NCI-H1092 (cell line): ENCODE measurements around the gene LCMT1.
A peak's percentile ranks its signal among the peaks of the same experiment; 100 is the strongest.
"Not testable (repeated sequence)": the region's sequence is repeated elsewhere in the genome, so short reads cannot be mapped to it uniquely, and the experiment has no call there.

Source experiments
- DNase-seq: peaks from one replicate; lab custom pipeline; 2025; lab: John Stamatoyannopoulos, UW

LCMT1 gene

DNA sequence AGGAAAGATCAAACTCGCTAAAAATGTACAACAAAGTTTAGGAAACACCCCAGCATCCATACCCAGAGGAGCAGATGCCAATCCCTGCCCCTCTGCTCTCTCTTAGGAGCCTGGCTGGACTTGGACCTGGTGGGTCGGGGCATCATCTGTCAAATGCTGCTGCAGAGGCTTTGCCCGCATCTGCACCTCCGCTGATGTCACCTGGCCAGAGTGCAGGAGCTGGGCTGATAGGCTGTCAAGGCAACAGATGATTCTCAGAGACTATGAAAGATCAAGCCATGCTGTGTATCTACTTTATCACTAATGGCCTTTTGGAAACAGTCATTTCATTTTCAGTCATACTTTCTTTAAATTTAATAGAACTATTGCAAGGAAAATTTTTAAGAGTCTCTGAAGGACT lies 15.9 kb upstream of the LCMT1 start:
- DNase-seq, result no peak

DNA sequence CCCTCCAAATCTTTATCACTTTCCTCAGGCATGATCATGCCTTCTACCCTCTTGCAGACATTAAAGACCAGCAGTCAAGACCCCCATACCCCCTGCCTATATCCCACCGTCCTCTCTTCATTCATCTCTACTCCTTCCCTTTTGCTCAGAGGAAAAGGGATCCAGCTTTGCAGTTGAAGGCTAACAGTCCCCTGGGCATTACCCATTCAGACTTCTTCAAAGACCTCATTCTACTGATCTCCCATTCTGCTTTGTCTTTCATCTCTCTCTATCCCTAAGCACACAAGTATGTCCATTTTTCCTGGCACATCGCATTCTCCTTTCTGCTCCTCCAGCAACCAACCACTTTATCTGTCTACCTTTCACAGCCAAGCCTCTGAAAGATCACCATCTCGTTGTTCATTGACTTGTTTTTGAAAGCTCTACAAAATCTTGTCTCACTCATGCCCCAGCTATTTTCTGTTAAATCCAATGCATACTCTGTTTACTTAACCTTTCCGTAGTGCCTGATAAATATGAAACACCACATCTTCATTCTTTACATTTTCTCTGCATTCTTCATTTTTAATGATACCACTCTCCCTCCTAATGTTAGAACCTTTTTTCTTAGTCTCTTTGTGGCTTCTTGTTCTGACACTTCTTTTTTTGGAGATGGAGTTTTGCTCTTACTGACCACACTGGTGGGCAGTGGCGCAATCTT lies 14.1 kb upstream of the LCMT1 start:
- DNase-seq, result no peak

DNA sequence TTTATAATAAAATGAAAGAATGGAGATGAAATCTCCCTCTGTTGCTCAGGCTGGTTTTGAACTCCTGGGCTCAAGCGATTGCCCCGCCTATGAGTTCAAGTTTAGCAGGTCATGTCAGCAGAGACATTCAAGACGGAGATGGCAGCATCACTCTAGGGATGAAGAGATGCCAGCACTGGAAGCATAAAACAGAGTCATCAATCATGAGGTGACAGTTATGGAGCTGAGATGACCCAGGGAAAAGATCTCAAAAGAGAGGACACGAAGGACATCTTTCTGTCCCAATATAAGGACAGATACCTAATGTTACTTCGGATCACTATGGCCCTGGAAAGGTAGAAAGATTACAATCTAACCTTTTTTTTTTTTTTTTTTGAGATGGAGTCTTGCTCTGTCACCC lies 11.0 kb upstream of the LCMT1 start:
- no peak for DNase-seq

DNA sequence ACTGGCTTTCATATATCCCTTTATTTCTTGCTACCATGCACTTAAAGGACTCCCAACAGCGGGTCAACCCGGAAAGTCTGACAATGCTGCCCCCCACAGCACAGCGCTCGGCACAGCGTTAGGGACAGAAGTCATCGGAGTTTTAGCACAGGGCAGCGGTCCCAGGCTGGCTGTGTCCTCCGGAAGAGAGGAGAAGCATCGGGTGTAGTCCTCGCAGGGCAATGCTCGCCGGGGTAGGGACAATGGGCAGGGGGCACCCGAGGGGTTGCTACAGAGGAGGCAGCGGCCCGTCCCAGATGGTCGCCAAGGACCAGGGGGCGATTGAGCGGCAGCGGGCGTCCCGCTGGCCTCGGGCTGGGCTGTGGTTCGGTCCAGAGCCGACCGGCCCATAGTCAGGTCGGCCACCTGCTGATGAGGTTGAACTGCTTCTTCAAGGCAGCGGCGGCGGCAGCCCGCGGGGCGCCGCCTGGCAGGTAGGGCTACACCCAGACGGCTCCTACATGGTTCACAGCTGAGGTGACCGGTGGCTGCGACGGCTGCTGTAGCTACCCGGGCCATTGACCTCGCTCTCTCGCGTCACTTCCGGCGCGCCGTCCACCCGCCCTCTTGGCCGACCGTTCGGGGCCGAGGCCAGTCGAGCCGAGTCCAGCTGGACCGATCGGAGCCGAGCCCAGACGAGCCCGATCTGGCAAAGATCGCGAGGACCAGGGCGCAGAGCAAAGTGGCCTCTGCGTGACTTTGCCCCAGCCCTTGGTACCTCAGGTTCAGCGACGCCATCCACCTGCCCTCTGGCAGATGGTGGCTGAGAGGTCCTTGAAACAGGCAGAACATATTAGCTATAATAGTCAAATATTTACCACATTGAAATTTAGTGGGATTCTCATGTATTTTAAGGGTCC lies 4.7 kb upstream of the LCMT1 start:
- peak; percentile 89 for DNase-seq

DNA sequence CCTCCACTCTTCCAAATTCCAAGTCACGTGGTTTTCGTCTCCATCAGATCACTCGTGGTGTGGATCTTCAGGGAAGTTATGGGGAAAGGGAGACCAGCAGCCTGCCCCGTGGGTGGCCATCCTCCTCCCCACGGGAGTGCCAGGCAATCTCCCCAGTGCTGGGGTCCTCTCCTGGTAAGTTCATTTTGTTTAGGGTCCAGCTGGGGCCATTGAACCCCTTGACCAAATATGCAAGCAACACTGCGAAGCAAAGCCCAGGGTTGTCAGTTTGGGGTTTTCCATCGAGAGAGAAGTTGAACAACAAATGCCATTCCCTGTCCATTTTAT lies 4.1 kb upstream of the LCMT1 start:
- DNase-seq, result no peak

DNA sequence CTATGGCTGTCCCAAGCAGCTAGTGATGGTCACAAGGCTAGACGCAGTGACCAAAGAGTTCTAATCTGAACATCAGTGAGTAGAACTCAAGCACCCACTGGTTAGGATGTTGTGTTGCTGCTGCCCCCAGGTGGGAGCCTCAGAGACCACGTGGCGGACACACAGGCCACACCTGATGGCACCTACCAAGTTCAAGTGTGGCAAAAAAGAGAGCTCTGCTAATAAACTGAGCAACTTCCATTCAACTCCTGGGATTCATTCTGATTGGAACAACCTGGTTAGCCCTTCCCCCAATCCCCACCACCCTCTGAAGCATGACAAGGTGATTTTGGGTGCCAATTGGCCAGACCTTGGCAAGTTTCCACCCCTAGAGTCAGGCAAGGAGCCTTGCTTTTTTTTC lies 3.5 kb upstream of the LCMT1 start:
- DNase-seq, result peak; percentile 7

DNA sequence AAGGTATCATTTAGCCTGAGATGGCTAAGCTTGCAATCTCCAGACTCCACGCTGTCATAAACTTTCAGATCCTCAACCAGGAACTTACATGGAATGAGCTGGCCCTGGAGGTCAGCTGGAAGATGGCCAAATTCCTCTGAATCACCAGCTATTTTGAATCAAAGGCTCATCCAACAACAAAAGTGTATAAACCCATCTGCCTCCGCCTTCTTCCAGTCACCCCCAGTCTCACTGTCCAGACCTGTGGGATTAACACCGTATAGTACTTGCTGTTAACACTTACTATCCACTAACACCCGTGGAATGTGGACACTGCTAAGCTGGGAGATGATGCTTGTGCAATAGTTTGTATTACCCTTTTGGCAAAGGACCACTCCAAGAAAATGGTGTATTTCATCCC lies 1.9 kb upstream of the LCMT1 start:
- DNase-seq, result no peak

DNA sequence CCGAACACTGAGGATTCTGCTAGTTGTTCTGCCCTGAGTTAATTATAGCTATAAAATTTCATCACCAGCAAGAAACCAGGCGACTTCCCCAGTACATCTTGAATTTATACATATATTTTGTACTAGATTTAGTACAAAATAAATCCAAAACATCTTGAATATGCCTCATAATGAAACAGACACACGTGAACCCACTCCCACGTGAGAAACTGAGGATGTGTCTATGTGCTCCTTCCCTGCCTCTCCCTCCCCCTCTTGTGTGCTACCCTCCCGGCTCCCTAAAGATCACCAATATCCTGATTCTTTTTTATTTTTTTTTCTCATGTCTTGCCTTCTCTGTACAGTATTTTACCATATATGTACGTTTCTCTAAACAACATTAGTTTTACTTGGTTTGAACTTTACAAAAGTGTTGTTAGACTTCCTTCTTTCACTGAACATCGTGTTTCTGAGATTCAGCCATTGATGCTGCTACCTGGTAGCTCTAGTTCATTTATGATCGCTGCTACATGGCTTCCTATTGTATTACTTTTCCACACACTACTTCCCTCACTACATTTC lies 1.1 kb upstream of the LCMT1 start:
- DNase-seq, result no peak

DNA sequence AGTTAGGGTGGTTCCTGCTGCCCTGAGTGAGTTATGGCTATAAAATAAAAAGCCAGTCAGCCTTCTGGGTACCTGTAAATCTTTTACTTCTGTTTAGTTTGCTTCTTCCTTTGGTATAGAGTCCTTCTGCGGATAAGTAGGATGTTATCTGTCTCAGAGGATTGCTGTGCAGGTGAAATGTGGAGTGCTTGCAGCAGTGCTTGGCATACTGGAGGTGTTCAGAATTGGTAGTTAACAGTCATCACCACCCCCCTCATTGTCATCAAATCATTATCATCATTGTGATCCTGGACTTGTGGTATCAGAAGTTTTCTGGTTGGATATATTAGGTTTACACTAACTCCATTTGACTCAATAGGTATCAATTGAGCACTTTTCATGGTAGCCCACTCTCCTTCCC lies 2.6 kb downstream of the LCMT1 start:
- no peak for DNase-seq

DNA sequence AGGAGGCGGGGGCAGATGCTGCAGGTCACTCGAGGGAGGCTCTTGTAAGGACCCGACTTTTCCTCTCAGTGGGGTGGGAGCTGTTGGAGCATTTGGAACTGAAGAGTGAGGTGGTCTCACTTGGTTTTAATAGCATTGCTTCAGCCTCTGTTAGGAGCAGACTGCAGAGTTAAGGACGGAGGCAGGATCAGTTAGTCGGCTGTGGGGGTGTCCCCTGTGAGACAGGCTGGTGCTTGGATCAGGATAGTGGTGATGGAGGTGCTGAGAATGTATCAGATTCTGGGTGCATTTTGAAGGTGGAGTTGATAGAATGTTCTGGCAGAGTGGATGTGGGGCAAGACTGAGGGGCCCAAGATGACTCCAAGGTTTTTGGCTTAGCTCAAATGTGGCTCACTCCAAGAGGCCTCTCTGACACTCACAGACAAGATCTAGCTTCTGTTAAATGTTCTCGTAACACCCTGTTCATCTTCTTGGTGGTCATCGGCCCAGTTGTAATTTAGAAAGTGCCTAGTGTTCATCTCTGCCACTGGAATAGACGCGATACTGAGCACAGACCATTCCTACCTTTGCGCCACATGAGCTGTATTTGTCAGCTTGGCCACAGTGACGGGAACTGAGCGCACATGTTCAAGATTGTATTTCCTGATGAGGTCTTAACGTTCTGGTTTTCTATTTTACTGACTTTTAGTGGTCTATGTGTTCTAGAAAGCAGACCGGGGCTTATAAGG lies 7.5 kb downstream of the LCMT1 start:
- DNase-seq, result no peak

DNA sequence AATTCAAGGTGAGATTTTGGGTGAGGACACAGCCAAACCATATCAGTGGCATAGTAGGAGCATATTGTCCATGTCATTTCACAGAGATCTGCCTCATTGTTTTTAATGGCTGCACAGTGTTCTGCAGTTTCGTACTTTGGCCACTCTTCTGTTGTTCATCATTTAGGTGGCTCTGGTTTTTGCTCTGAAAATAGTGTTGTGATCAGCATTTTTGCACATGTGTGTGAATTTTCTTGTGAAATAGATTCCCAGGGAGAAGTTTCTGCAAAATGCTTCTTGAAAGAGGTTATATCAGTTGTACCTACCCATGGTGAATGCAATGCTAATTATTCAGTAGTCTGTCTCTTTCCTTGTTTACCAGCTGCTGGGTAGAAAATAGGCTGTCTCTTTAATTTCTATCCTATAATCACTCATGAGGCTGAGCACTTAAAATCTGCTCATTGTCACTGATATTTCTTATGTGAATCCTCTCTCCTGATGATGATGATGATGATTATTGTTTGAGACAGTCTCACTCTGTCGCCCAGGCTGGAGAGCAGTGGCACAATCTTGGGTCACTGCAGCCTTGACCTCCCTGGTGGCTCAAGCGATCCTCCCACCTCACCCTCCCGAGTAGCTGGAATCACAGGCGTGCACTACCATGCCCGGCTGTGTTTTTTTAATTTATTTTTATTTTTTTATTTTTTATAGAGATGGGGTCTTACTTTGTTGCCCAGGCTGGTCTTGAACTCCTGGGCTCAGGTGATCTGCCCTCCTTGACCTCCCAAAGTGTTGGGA lies 10.5 kb downstream of the LCMT1 start:
- no peak for DNase-seq

DNA sequence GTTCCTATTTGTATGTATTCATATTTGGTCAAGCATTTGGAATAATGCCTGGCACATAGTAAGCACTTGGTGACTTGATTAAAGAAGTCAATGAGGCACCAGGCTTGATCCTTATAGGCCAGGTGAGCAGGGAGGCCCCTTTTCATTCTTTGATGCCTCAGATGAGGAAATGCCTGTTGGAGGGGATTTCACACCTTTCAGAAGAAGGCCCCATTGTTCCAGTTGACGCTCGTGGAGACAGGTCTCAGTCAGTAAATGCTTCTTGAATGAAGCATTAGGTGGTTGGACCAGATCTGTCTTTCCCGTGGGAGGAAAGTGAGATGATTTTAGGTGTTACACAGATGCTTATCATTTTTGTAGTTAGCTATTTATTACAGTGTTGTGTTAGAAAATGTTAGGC lies 13.0 kb downstream of the LCMT1 start:
- no peak for DNase-seq

DNA sequence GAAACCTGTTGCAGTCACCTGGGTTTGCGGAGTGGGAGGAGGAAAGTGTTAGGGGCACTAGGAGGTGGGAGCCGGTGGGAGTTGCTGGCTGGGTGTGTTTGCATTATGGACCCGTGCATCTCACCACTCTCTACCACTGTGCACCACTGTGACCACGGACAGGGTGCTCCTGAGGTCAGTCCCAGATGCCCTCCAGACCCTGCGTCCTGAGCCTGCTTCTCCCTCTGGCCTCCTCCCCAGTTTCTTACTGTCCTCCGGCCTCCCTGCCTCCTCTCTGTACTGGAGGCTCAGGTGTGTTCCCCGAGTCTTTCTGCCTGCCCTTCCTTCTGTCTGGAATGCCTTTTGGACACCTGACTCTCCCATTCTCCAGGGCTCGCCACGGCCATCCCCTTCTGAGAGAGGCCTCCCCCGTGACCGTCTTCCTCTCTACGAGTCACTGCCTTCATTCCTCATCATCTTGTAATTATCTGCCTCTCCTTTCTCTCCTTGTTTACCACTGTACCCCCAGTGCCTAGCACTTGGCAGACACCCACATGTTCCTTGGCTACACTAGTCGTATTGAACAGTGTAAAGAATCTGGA lies 14.6 kb downstream of the LCMT1 start:
- DNase-seq, result not testable (repeated sequence)

DNA sequence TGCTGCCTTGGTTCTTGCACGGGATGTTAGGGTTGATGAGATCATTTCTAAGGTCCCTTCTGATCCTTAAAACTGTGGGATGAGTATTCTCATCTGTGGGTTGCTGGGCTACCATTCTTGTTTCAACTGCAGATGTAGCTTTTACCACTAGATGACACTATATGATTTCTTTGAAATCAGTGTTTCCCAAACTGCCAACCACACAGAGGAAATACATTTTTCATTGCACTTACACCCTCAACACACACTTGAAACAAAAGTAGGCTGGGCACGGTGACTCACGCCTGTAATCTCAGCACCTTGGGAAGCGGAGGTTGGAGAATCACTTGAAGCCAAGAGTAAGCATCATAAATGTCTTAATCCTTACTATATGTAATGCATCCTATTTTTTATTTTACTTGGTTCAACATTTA lies 15.3 kb downstream of the LCMT1 start:
- DNase-seq, result no peak

DNA sequence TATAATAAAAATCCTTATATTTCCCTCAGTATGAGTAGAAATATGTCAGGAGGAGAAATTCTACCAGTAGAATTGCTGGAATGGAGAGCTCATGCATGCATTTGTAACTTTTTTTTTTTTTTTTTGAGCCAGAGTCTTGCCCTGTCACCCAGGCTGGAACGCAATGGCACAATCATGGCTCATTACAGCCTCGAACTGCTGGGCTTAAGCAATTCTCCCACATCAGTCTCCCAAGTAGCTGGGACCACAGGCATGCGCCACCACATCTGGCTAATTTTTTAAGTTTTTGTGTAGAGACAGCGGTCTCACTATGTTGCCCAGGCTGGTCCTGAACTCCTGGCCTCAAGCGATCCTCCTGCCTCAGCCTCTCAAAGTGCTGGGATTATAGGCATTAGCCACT lies 21.2 kb downstream of the LCMT1 start:
- not testable (repeated sequence) for DNase-seq

DNA sequence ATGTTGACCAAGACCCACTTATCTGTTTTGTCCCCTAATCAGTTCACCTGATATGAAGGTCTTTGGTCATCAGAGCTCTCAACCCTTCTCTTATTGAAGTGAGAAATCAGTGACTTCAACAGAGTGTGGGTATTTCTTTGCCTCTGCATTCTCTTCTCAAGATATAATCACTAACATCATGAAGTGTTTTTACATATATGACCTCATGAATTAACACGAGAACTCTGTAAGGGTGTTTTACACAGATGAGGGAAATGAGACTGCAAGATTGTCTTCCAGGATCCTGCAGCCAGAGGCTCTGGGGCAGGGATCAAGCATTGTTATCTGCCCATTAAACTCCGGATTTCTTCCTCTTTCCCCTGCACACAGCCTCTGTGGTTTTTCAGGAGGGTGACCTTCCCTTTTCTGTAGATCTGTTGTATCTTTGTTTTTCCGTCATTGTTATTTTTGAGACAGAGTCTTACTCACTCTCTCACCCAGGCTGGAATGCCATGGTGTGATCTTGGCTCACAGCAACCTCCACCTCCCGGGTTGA lies 22.7 kb downstream of the LCMT1 start:
- no peak for DNase-seq

DNA sequence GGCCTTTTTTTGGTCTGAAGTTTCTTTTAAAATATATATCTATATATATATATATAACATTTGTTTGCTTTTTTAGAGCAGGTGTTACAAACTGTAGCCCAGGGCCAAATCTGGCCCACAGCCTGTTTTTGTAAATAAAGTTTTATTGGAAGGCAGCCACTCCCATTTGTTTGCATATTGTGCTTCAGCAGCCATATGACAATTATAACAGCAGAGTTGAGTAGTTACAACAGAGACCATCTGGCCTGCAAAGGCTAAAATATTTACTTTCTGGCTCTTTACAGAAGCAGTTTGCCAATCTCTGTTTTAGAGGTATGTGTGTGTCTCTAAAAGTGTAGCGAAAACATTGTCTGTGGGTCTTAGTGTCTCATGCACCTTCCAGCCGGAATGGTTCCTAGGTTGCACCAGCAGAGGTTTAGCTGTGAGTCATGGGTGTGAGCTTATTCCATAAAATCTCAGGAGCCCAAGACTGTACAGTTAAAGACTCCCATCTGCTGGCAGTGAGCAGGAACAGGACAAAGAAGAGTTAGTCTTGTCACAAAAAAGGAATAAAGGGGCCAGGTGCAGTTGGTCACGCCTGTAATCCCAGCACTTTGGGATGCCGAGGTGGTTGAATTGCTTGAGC lies 23.8 kb downstream of the LCMT1 start:
- DNase-seq, result no peak

DNA sequence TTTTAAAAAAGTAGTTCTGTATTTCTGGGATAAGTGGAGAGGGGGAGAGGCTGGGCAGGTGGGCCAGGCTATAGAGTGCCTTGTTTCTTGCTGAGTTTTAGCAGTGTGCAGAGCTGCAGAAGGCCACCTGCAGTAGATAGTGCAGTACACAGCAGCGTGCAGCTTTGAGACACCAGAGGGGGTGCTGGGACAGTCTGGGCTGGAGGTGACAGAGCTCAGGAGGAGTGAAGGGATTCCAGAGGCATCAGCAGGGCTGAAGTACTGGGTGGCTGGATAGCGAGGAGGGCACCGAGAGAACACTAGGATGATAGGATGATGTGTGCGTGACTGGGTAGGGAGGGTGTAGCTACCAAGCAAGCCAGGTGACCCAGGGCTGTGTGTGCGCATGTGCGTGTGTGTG lies 26.6 kb downstream of the LCMT1 start:
- no peak for DNase-seq

DNA sequence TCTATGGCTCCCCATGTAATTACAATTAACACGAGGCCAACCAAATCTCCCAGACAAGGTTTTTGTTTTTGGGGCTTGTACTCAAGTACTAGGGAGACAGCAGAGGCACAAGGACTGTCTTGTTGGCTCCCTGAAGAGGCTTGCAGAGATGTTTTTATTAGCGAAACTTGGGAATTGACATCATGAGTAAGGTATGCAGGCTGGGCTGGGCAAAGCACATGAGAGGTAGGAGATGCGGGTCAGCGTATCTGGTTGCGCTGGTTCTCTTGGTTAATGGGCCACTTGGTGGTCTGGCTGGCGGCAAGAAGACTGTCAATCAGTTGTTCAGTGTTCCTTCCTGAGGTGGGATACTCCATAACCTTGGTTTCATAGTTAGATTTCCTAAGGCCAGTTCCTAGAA lies 28.9 kb downstream of the LCMT1 start:
- no peak for DNase-seq

DNA sequence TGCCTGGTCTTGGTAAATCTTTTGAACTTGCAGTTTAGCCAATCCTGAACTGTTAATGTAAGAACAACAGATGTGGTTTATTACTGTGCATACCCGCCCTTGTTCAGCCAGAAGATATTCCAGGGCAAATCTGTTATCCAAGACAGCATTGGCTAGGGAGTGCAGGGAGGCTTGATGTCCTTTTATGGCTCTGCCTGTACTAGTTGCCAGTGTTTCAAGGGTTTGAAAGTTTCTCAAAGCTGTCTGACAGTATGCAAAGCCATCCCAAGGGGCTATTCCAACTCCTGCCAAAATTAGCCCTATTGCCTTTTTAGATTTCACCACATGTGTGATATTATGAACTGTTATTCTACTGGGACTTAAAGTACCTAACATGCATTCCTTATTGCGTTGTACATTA lies 30.1 kb downstream of the LCMT1 start:
- DNase-seq, result no peak

DNA sequence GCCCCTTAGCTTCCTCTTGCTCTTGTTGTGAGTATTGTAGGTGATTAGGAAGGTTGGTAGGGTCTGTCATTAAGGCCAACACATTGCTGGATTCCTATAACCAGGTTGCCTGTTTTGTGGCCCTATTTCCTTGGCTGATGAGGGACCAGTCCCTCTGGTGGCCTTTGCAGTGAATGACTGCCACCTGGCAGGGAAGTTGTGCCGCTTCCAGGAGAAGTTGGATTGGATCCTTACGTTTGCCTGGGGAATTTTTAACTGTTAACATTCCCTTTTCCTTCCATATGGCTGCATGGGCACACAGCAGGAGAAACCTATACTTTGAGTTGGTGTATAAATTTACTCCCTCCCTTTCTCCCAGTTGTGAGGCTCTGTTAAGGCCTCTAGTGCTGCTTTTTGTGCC lies 32.4 kb downstream of the LCMT1 start:
- DNase-seq, result no peak
